NCI-H1436 treated with DMSO at 0.1 percent for 48 hours (cell line): ENCODE results near the gene FAM177B.

Experiments used
- DNase-seq: peaks from one replicate; lab custom pipeline; 2025; lab: John Stamatoyannopoulos, UW

Gene FAM177B

DNA sequence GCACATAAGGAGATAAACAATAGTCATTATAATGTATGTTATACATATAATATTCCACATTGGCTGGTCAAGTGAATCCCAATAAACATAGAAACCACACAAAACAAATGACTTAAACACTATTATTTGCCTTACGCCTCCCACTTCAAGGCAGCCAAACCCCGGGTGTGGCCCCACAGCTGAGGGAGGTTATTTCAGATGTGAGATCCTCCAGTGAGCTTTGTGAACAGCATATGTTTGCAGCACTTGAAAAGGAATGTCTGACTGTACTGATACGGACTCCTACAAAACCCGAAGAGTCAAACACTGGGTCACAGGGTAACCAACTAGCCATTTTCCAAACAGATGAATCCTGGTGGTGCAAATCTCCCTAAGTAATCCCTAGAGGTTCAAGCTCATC is 50.7 kb downstream of the FAM177B start:
- DNase-seq = no peak

DNA sequence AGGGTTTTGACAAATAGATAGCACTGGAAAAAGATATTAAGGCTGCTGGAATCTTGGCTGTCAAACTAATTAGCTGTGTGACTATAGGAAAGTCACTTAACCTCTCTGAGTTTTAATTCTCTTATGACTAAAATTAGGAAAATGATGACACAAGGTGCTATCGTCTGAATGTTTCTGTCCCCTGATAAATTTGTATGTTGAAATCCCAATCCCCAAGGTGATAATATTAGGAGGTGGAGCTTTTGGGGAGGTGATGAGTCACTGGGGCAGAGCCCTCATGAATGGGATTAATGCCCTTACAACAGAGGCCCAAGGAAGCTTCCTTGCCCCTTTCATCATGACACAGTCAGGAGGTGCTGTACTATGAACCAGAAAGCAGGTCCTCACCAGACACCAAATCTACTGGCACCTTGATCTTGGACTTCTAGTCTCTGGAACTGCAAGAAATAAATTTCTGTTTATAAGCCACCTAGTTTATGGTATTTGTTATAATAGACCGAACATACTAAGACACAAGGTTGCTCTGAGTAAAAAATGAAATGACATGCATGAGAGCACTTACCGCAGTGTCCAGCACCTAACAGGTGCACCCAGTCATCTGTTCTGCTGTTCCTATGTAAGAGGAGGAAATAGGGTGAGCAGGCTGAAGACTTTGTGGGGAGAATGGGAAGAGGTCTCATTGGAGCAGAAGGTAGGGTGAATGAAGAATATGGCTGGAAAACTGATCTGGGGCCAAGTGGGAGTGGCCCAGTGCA is 51.6 kb downstream of the FAM177B start:
- no peak for DNase-seq

DNA sequence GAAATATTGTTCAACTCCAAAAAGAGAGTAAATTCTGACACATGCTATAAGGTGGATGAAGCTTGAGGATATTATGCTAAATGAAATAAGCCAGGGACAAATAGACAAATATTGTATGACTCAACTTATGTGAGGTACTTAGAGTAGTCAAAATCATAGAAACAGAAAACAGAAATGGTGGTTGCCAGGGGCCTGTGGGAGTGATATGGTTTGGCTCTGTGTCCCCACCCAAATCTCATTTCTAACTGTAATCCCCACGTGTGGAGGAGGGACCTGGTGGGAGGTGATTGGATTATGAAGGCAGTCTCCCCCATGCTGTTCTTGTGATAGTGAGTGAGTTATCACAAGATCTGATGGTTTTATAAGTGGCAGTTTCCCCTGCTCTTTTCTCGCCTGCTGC is 53.1 kb downstream of the FAM177B start:
- no peak for DNase-seq

GRCh38 chr1:222790520-222790919 is 53.5 kb downstream of the FAM177B start:
- DNase-seq = no peak

DNA sequence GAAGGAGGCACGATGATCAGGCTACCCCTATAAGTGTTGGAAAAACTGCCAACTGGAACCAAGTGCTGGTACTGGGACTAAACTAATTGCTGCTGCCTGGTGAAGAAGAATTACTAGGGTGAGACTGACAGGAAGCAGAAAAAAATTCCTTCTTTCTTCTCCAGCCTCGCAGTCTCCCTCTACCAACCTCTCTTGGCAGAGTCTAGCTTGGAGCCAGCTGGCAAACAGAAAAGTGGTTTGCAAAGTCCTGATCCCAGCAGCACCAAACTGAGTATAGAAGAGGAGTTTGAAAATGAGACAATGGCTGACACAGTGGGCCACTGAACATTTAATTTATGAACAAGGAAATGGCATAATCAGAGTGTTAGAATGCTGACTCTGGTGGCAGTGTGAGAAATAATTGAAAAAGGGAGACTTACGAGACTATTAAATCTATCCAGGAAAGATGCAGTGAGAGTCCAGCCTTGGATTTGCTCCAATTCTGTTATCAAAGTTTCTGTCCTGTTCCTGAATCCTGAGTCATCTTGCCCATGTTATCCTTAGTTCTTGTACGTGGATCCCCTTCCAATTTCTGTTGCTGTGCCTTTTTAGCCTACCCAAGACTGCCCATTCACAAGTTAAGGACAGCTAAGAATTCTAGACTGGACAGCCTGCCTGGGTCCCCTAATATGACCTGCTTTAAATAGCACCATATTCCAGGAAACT is 54.2 kb downstream of the FAM177B start:
- no peak for DNase-seq

DNA sequence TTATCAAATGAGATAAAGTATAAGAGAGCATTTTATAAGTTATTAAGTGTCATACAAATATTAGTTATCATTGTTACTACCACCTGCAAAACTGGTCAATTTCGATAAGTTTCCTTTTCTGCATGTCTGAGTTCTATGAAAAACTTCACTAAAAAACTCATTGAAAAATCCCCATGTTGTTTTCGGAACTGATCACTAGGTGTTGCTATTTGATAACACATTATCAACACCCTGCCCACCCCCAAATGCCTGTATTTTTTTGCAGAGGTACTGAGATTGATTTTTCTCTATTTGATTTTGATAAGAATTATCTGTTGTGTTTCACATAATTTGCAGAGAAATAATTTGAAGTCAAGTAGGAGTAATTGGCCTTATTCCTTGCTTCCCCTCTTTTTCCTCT is 55.7 kb downstream of the FAM177B start:
- DNase-seq = no peak

- no peak for DNase-seq
These were observed 57.9 kb downstream of the FAM177B start for GRCh38 chr1:222794656-222795474.

DNA sequence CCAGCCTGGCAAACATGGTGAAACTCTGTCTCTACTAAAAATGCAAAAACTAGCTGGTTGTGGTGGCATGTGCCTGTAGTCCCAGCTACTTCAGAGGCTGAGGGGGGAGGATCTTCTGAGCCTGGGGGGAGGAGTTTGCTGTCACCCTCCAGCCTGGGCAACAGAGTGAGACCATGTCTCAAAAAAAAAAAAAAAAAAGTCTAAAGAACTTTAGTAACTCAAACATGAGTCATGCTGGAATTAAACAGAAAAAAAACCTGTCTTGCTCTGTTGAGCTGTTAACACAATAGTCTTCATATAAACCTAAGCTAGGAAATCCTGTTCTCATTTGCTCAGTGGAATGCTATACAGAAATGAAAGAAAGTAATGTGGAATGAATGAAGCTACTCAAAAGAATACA is 61.1 kb downstream of the FAM177B start:
- DNase-seq = no peak

DNA sequence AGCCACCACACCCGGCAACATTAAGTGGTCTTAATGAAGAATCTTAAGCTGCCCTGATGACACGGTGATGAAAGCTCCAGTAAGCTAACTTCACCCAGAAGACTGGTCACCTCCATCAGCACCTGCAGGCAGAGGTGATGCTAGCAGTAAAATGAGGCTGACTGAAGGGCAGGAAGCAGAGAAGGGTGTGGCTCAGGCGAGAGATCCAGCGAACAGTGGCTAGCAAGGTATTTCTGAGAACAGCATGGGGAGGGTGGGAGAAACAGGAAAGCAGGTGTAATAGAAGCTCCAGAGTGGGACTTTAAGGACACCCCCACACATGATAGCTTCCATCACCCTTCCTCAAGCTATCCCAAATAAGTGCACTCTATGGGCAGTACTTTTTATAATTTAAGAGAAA is 62.0 kb downstream of the FAM177B start:
- DNase-seq = no peak
